ENCODE data around the gene ZNF70. TPM values are rescaled to one million over a fixed set of nuclear protein-coding genes. Genes with fewer than 3 reads are reported as not detected.

The ZNF70 gene
- total RNA-seq, result 4.1 and 4.7 TPM in 2 replicates

GRCh38 chr22:23750714-23751440 lies at the start of gene ZNF70:
Gene ZNF70 (minus strand): TSS chr22:23751112. CDS start chr22:23745140, 5,972 bp downstream.
- peak; percentile 48 for DNase-seq (ENCODE audit: low read depth)
- TF ChIP-seq CTCF (IDR thresholded peaks at IDR 0.05; ENCODE audit: insufficient read depth, low read length, poor library complexity, severe bottlenecking), result peak; percentile 21
- Histone ChIP-seq H3K27me3 (ENCODE audit: control insufficient read depth, insufficient read depth, low read length) (no peaks in the 10 kb centered on the region), H3K36me3 (ENCODE audit: control insufficient read depth, insufficient read depth, low read length) (no peaks in the 10 kb centered on the region), H3K4me3 (ENCODE audit: low read depth, low read length) (peak within 1 kb of the TSS; percentile 75)

- no peak for DNase-seq (ENCODE audit: low read depth)
- Histone ChIP-seq H3K27me3 (ENCODE audit: control insufficient read depth, insufficient read depth, low read length) (no peaks in the 10 kb centered on the region), H3K4me3 (ENCODE audit: low read depth, low read length) (no peak overlapping the region), H3K36me3 (ENCODE audit: control insufficient read depth, insufficient read depth, low read length) (peaks cover 5% of the 10 kb centered on the region)
- no peak for TF ChIP-seq CTCF (IDR thresholded peaks at IDR 0.05; ENCODE audit: insufficient read depth, low read length, poor library complexity, severe bottlenecking)
Observed at GRCh38 chr22:23796461-23796860, 45.5 kb upstream of the ZNF70 start.

- DNase-seq (ENCODE audit: low read depth), result no peak
- Histone ChIP-seq H3K4me3 (ENCODE audit: low read depth, low read length) (no peak overlapping the region), H3K27me3 (ENCODE audit: control insufficient read depth, insufficient read depth, low read length) (no peaks in the 10 kb centered on the region), H3K36me3 (ENCODE audit: control insufficient read depth, insufficient read depth, low read length) (peaks cover 5% of the 10 kb centered on the region)
- TF ChIP-seq CTCF (IDR thresholded peaks at IDR 0.05; ENCODE audit: insufficient read depth, low read length, poor library complexity, severe bottlenecking), result no peak
Observed at GRCh38 chr22:23793326-23793725, 42.4 kb upstream of the ZNF70 start.

GRCh38 chr22:23791738-23792645 lies 41.1 kb upstream of the ZNF70 start:
- H3K36me3 ChIP-seq (ENCODE audit: control insufficient read depth, insufficient read depth, low read length), result peaks cover 5% of the 10 kb centered on the region
- DNase-seq (ENCODE audit: low read depth), result no peak
- H3K4me3 ChIP-seq (ENCODE audit: low read depth, low read length), result no peak overlapping the region
- no peaks in the 10 kb centered on the region for H3K27me3 ChIP-seq (ENCODE audit: control insufficient read depth, insufficient read depth, low read length)
- no peak for TF ChIP-seq CTCF (IDR thresholded peaks at IDR 0.05; ENCODE audit: insufficient read depth, low read length, poor library complexity, severe bottlenecking)

- peaks cover 4% of the 10 kb centered on the region for H3K36me3 ChIP-seq (ENCODE audit: control insufficient read depth, insufficient read depth, low read length)
- DNase-seq (ENCODE audit: low read depth), result no peak
- TF ChIP-seq CTCF (IDR thresholded peaks at IDR 0.05; ENCODE audit: insufficient read depth, low read length, poor library complexity, severe bottlenecking), result no peak
Observed at GRCh38 chr22:23790819-23791737, 40.2 kb upstream of the ZNF70 start.

More at GRCh38 chr22:23790819-23791737, 40.2 kb upstream of the ZNF70 start:
- Histone ChIP-seq H3K4me3 (ENCODE audit: low read depth, low read length) (no peak overlapping the region), H3K27me3 (ENCODE audit: control insufficient read depth, insufficient read depth, low read length) (no peaks in the 10 kb centered on the region)

Measured in kidney epithelial cell (primary cell).